ENCODE results near the gene ACSL6.
"Not testable (repeated sequence)": the region's sequence is repeated elsewhere in the genome, so short reads cannot be mapped to it uniquely, and the experiment has no call there.

Gene ACSL6

GRCh38 chr5:131943916-131944315 lies 67.5 kb downstream of the ACSL6 start:
- DNase-seq (ENCODE audit: low read depth in 2 of 2) = no peak

GRCh38 chr5:131942016-131942415 lies 69.4 kb downstream of the ACSL6 start:
- no peak for DNase-seq (ENCODE audit: low read depth in 2 of 2)

- no peak for DNase-seq (ENCODE audit: low read depth in 2 of 2)
Measured at GRCh38 chr5:131939690-131940345, 71.6 kb downstream of the ACSL6 start.

GRCh38 chr5:131932235-131932634 lies 79.2 kb downstream of the ACSL6 start:
- no peak for DNase-seq (ENCODE audit: low read depth in 2 of 2)

GRCh38 chr5:131928957-131929356 lies 82.5 kb downstream of the ACSL6 start:
- no peak for DNase-seq (ENCODE audit: low read depth in 2 of 2)

GRCh38 chr5:131926168-131926567 lies 85.3 kb downstream of the ACSL6 start:
- no peak for DNase-seq (ENCODE audit: low read depth in 2 of 2)

GRCh38 chr5:131916481-131916880 lies 95.0 kb downstream of the ACSL6 start:
- no peak for DNase-seq (ENCODE audit: low read depth in 2 of 2)

- DNase-seq (ENCODE audit: low read depth in 2 of 2) = no peak
Measured at GRCh38 chr5:131914472-131914871, 97.0 kb downstream of the ACSL6 start.

GRCh38 chr5:131913603-131914002 lies 97.9 kb downstream of the ACSL6 start:
- DNase-seq (ENCODE audit: low read depth in 2 of 2) = no peak

GRCh38 chr5:131906668-131907067 lies 104.8 kb downstream of the ACSL6 start:
- no peak for DNase-seq (ENCODE audit: low read depth in 2 of 2)

GRCh38 chr5:131902266-131902665 lies 109.2 kb downstream of the ACSL6 start:
- DNase-seq (ENCODE audit: low read depth in 2 of 2) = not testable (repeated sequence)
